A549 treated with Hydrocortisone at 1 μM for 4 hours (cell line): ENCODE data around the gene FOXR1. TPM values are rescaled to one million over a fixed set of nuclear protein-coding genes. Genes with fewer than 3 reads are reported as not detected.

ENCODE experiments used
- total RNA-seq: library from RNA; stranded (reverse); fragments of 200-300 nt; extraction: Qiagen RNA extraction; gene quantifications from 5 replicates; pipeline ENCODE4 v1.2.3, GENCODE V29; 2022

The FOXR1 gene
- not detected in 5 replicates for total RNA-seq

GRCh38 chr11:118971646-118972045 lies at the start of gene FOXR1:
Gene FOXR1 (plus strand): TSS chr11:118971761. CDS start chr11:118971932, 171 bp downstream.

GRCh38 chr11:118956094-118956846 lies 15.3 kb upstream of the FOXR1 start, which contains the start of gene UPK2:
Gene UPK2 (plus strand): TSS chr11:118956298. CDS start chr11:118956351, 53 bp downstream.

GRCh38 chr11:118997627-118998387 lies 26.2 kb downstream of the FOXR1 start, which contains the start of gene CENATAC:
Gene CENATAC (plus strand): TSS chr11:118998138. CDS start chr11:118998198, 60 bp downstream.

GRCh38 chr11:119018074-119018938 lies 46.7 kb downstream of the FOXR1 start, which contains the start of the genes RPS25 and TRAPPC4:
Gene RPS25 (minus strand): TSS chr11:119018343. CDS start chr11:119018284, 59 bp downstream.
Gene TRAPPC4 (plus strand): TSS chr11:119018766. CDS start chr11:119018796, 30 bp downstream.

GRCh38 chr11:119030329-119031047 lies 58.9 kb downstream of the FOXR1 start, which contains the start of gene SLC37A4:
Gene SLC37A4 (minus strand): TSS chr11:119030877.

Other genes starting within 250 kb of the FOXR1 start
- 21.7 to 38.8 TPM (median 22.8 TPM) in 5 replicates for gene DDX6, start 180.6 kb upstream of the FOXR1 start, total RNA-seq
- 0.05 to 0.24 TPM (median 0.17 TPM) in 5 replicates for gene CXCR5, start 87.9 kb upstream of the FOXR1 start, total RNA-seq
- gene BCL9L, start 45.8 kb upstream of the FOXR1 start, total RNA-seq, result 165 to 204 TPM (median 178 TPM) in 5 replicates
- 0.55 to 1.2 TPM (median 1.1 TPM) in 5 replicates for gene UPK2, start 15.5 kb upstream of the FOXR1 start, total RNA-seq
- gene CENATAC, start 26.4 kb downstream of the FOXR1 start, total RNA-seq, result 11.1 to 16.4 TPM (median 11.9 TPM) in 5 replicates
- 798 to 951 TPM (median 825 TPM) in 5 replicates for gene RPS25, start 46.6 kb downstream of the FOXR1 start, total RNA-seq
- gene TRAPPC4, start 47.0 kb downstream of the FOXR1 start, total RNA-seq, result 56.3 to 65.9 TPM (median 58.0 TPM) in 5 replicates
- 11.3 to 11.9 TPM (median 11.6 TPM) in 5 replicates for gene SLC37A4, start 59.1 kb downstream of the FOXR1 start, total RNA-seq
- gene HYOU1, start 85.4 kb downstream of the FOXR1 start, total RNA-seq, result 44.3 to 48.8 TPM (median 45.3 TPM) in 5 replicates
- gene VPS11, start 96.1 kb downstream of the FOXR1 start, total RNA-seq, result 12.3 to 13.6 TPM (median 12.5 TPM) in 5 replicates
- 43.9 to 48.8 TPM (median 45.8 TPM) in 5 replicates for gene HMBS, start 113.1 kb downstream of the FOXR1 start, total RNA-seq
- gene DPAGT1, start 130.1 kb downstream of the FOXR1 start, total RNA-seq, result 31.5 to 39.9 TPM (median 37.0 TPM) in 5 replicates
- gene C2CD2L, start 135.6 kb downstream of the FOXR1 start, total RNA-seq, result 4.8 to 6.5 TPM (median 5.2 TPM) in 5 replicates
- 8.6 to 11.7 TPM (median 9.3 TPM) in 5 replicates for gene HINFP, start 149.8 kb downstream of the FOXR1 start, total RNA-seq
- 0.26 to 0.40 TPM (median 0.33 TPM) in 5 replicates for gene ABCG4, start 177.3 kb downstream of the FOXR1 start, total RNA-seq
- 9.7 to 12.0 TPM (median 10.7 TPM) in 5 replicates for gene NLRX1, start 197.0 kb downstream of the FOXR1 start, total RNA-seq
- gene NHERF4, start 213.7 kb downstream of the FOXR1 start, total RNA-seq, result 0.15 to 0.30 TPM (median 0.23 TPM) in 4 of 5 replicates, not detected in the other
- 5.7 to 10.7 TPM (median 7.9 TPM) in 5 replicates for gene CBL, start 234.6 kb downstream of the FOXR1 start, total RNA-seq